Motor neuron (in vitro differentiated cells): Measurements from ENCODE around the gene HSPB7. TPM values are rescaled to one million over a fixed set of nuclear protein-coding genes. Genes with fewer than 3 reads are reported as not detected.
"Not testable (repeated sequence)": the region's sequence is repeated elsewhere in the genome, so short reads cannot be mapped to it uniquely, and the experiment has no call there.

ENCODE experiments used
- ATAC-seq, 8 experiments: fragments of 200-7000 bp; cut with Tn5 transposase; replicated peaks in 6 of 8; 2 replicates each; pipeline ENCODE4 v1.8.0; 2021; ENCODE audit warnings: mild to moderate bottlenecking in 8 of 8, moderate library complexity in 8 of 8
- H3K27ac ChIP-seq, 2 donors: fragments of 250-450 bp; sonication (Bioruptor Pico); 2 replicates each; pipeline ENCODE4 v1.9.0; 2021; ENCODE audit warnings: antibody characterized with exemption in 2 of 2, mild to moderate bottlenecking in 2 of 2, moderate library complexity in 1 of 2
- H3K4me1 ChIP-seq, 2 donors: fragments of 250-450 bp; sonication (Bioruptor Pico); replicated peaks in 1 of 2; 2 replicates each; pipeline ENCODE4 v1.6.1; 2021; ENCODE audit warnings: antibody characterized with exemption in 2 of 2, mild to moderate bottlenecking in 2 of 2, moderate library complexity in 1 of 2
- H3K4me3 ChIP-seq, 5 donors: fragments of 250-450 bp; sonication (Bioruptor Pico); 2 replicates each; pipeline ENCODE4 v1.9.0; 2021; ENCODE audit warnings: antibody characterized with exemption in 5 of 5, mild to moderate bottlenecking in 5 of 5, moderate library complexity in 4 of 5
- WGBS, 10 experiments: fragments of 450-650 bp; shearing (Covaris generic); methylation state at CpG; one replicate each; pipeline ENCODE4 v1.0.0; 2022; 5-methylcytosine and 5-hydroxymethylcytosine counted together
- in situ Hi-C, 9 experiments: fragments of 400-800 bp; cut with MboI; loops; one replicate each; pipeline ENCODE4 v1.15.0; 2021; ENCODE audit warnings: low sequenced_read_pairs in 9 of 9, low pct_unique_long_range_greater_than_20kb in 2 of 9; ENCODE audit not compliant: unreplicated experiment in 9 of 9
- total RNA-seq, 8 experiments: library from RNA; unstranded; fragments of 300-600 nt; gene quantifications; 2 replicates each; pipeline versions ENCODE4 v1.2.3 to v1.2.4, GENCODE V29; 2022

The HSPB7 gene
- total RNA-seq, 8 experiments from 2014 or later, result 0.11 to 1.6 (median 0.47) TPM

- Histone ChIP-seq H3K4me1 (no peaks in the 10 kb centered on the region), H3K4me3 (no peak overlapping the region), H3K27ac (no peak overlapping the region)
- 79 to 87% (median 79%) methylated on average over 2 to 6 of the region's 7 CpGs; no CpG with 5 or more reads in 6 of the 10 experiments for WGBS, 10 experiments
- ATAC-seq, result no peak
- in situ Hi-C loops, result loop anchor here in 2 of 9 experiments (25.0 kb wide), 1 partner anchor 180 kb away; the partner anchor contains the start of gene UQCRHL (in 2 of the 2)
Observed at GRCh38 chr1:15992187-15992553, 25.7 kb downstream of the HSPB7 start.

DNA sequence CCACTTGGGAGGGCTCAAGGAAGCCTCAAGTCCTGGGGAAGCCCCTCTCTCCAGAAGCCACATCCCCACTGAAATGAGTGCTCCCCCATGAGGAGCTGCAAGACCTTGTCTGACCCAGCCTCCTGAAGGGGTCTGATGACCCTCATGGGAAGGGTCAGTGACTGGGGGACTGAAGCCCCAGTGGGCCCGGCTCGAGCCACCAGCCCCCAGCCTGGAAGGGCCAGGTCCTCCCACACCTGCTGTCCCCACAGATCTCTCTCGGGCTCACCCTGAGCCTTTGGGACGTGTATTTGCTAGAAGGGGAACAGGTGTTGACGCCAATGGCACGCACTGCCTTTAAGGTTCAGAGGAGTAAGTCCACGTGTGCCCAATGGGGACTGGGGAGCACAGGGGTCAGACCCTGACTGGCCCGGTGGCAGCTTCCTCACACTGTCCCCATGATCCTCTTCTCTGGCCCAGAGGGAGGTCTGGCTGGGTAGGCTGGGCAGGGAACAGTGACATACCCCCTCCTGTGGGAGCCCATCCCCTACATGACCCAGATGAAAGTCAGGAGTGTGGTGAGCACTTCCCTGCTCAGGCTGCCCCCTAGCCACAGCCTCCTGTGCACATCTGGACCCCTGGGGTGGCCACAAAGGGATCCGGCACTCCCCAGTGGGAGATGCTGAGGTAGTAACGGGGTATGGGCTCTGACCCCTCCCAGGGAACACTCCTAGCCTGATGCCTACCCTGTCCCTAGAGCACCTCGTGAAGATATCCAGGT is 26.2 kb downstream of the HSPB7 start:
- peak in 1 of 8 experiments; percentile 8 for ATAC-seq
- Histone ChIP-seq H3K27ac (no peak overlapping the region), H3K4me3 (no peak overlapping the region), H3K4me1 (no peaks in the 10 kb centered on the region)
- 83 to 100% (median 93%) methylated on average over 1 to 3 of the region's 11 CpGs; no CpG with 5 or more reads in 5 of the 10 experiments for WGBS, 10 experiments
- in situ Hi-C loops, result loop anchor here in 2 of 9 experiments (25.0 kb wide), 1 partner anchor 179 kb away; the partner anchor contains the start of gene UQCRHL (in 2 of the 2)

DNA sequence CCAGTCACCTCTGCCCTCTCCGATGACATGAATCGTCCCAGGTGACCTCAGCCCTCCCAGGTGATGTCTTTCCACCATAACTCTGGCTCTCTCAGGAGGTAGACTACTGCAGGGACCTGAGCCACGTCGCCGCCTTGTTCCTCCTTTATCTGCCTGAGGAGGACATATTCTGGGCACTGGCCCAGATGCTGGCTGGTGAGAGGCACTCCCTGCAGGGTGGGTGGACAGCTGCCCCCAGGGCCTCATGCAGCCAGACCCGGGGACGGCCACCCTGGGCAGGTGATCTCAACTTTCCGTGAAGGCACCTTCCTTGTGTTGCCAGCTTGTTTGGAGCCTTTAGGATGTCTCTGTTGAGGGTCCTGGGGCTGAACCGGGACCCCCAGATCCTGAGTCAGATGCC is 28.1 kb downstream of the HSPB7 start:
- 80 to 87% (median 84%) methylated on average over 1 to 8 of the region's 9 CpGs; no CpG with 5 or more reads in 4 of the 10 experiments for WGBS, 10 experiments
- no peak for ATAC-seq
- H3K27ac ChIP-seq, result no peak overlapping the region
- no peak overlapping the region for H3K4me3 ChIP-seq
- no peaks in the 10 kb centered on the region for H3K4me1 ChIP-seq
- in situ Hi-C loops, result loop anchor here in 2 of 9 experiments (25.0 kb wide), 1 partner anchor 177 kb away; the partner anchor contains the start of gene UQCRHL (in 2 of the 2)

GRCh38 chr1:15988856-15989736 is 28.7 kb downstream of the HSPB7 start:
- WGBS, 10 experiments, result 40 to 100% (median 70%) methylated on average over 1 to 7 of the region's 13 CpGs
- no peak for ATAC-seq
- H3K27ac ChIP-seq, result no peak overlapping the region

DNA sequence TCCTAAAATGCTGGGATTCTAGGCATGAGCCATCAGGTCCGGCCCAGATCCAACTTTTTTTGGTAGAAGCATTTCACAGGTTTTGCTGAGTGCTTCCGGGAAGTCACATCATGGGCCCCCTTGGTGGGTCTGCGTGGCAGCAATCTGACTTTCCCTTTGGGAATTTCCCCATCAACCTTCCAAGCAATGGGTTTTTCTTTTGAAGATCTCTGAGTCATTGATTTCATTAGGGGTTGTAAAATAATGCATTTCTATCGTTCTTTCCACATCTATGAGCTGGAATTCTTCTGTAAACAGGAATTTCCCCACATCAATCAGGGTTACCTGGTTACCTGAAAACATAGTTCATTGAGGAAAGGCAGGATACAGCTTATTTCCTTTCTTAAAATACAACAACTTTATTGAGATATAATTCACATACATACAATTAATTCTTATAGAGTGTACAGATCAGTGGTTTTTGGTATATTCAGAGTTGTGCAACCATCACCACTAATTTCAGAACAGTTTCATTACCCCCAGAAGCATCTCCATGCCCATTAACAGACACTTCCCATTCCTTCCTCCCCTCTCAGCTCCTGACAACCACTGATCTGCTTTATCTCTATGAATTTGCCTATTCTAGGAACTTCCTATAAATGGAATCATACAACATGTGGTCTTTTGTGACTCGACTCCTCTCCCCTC is 32.1 kb downstream of the HSPB7 start:
- WGBS, 10 experiments, result 43 to 83% (median 60%) methylated on average over 1 to 4 of the region's 5 CpGs; no CpG with 5 or more reads in 1 of the 10 experiments
- in situ Hi-C loops, result loop anchor here in 2 of 9 experiments (25.0 kb wide), 1 partner anchor 173 kb away; the partner anchor contains the start of gene UQCRHL (in 2 of the 2)
- ATAC-seq, result no peak
- Histone ChIP-seq H3K27ac (no peak overlapping the region), H3K4me3 (no peak overlapping the region), H3K4me1 (no peaks in the 10 kb centered on the region)

More at GRCh38 chr1:15988856-15989736, 28.7 kb downstream of the HSPB7 start:
- no peak overlapping the region for H3K4me3 ChIP-seq
- H3K4me1 ChIP-seq, result no peaks in the 10 kb centered on the region
- in situ Hi-C loops, result loop anchor here in 2 of 9 experiments (25.0 kb wide), 1 partner anchor 177 kb away; the partner anchor contains the start of gene UQCRHL (in 2 of the 2)

- Histone ChIP-seq H3K4me1 (no peaks in the 10 kb centered on the region), H3K4me3 (no peak overlapping the region), H3K27ac (no peak overlapping the region)
- ATAC-seq, result no peak
- in situ Hi-C loops, result loop anchor here in 2 of 9 experiments (25.0 kb wide), 1 partner anchor 171 kb away; the partner anchor contains the start of gene UQCRHL (in 2 of the 2)
- WGBS, 10 experiments, result 0 to 50% (median 16%) methylated on average over 1 of the region's 1 CpG; no CpG with 5 or more reads in 6 of the 10 experiments
Observed at GRCh38 chr1:15983275-15983674, 34.6 kb downstream of the HSPB7 start.

DNA sequence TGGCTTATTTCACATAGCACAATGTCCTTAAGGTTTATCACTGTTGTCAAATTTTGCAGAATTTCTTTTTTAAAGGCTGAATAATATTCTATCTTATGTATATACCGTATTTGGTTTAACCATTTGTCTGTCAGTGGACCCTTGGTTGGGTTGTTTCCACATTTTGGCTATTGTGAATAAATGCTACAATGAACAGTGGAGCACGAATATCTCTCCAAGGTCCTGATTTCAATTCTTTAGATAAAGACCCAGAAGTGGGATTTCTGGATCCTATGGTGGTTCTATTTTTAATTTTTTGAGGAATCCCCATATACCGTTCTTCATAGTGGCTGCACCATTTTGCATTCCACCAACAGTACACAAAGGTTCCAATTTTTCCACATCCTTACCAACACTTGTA is 36.2 kb downstream of the HSPB7 start:
- ATAC-seq, result no peak
- H3K4me1 ChIP-seq, result no peaks in the 10 kb centered on the region
- no peak overlapping the region for H3K4me3 ChIP-seq
- 33 to 94% (median 84%) methylated on average over 1 to 3 of the region's 3 CpGs for WGBS, 10 experiments
- in situ Hi-C loops, result loop anchor here in 2 of 9 experiments (25.0 kb wide), 1 partner anchor 169 kb away; the partner anchor contains the start of gene UQCRHL (in 2 of the 2)
- H3K27ac ChIP-seq, result no peak overlapping the region

DNA sequence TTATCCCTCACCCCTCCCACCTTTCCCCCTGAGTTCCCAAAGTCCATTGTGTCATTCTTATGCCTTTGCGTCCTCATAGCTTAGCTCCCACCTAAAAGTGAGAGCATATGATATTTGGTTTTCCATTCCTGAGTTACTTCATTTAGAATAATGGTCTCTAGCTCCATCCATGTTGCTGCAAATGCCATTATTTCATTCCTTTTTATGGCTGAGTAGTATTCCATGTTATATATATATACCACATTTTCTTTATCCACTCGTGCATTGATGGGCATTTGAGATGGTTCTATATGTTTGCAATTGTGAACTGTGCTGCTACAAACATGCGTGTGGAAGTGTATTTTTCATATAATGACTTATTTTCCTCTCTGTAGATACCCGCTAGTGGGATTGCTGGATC is 39.9 kb downstream of the HSPB7 start:
- not testable (repeated sequence) for H3K4me3 ChIP-seq, H3K4me1 ChIP-seq, ATAC-seq, H3K27ac ChIP-seq
- in situ Hi-C loops, result loop anchor here in 2 of 9 experiments (25.0 kb wide), 1 partner anchor 166 kb away; the partner anchor contains the start of gene UQCRHL (in 2 of the 2)
- 67 to 92% (median 81%) methylated on average over 2 to 4 of the region's 4 CpGs; no CpG with 5 or more reads in 1 of the 10 experiments for WGBS, 10 experiments

GRCh38 chr1:15975805-15976680 is 41.8 kb downstream of the HSPB7 start, which contains the start of gene ZBTB17:
Gene ZBTB17, minus strand, starts transcription at chr1:15976101. Its CDS starts 27,606 bp downstream, at chr1:15948495.
- H3K4me3 ChIP-seq, result peak within 1 kb of the TSS; percentile 83 to 99 (median 89)
- WGBS, 10 experiments, result 17 to 100% (median 37%) methylated on average over 2 to 17 of the region's 47 CpGs
- ATAC-seq, result peak; percentile 87 to 94 (median 92)
- peaks cover 6 to 8% of the 10 kb centered on the region in 2 donors for H3K4me1 ChIP-seq
- H3K27ac ChIP-seq, result peak within 1 kb of the TSS; percentile 91 to 98
- in situ Hi-C loops, result loop anchor here in 2 of 9 experiments (25.0 kb wide), 1 partner anchor 164 kb away; the partner anchor contains the start of gene UQCRHL (in 2 of the 2)

GRCh38 chr1:15975358-15975804 is 42.5 kb downstream of the HSPB7 start:
- ATAC-seq, result peak; percentile 86 to 91 (median 89)
- in situ Hi-C loops, result loop anchor here in 2 of 9 experiments (25.0 kb wide), 1 partner anchor 163 kb away; the partner anchor contains the start of gene UQCRHL (in 2 of the 2)
- Histone ChIP-seq H3K27ac (peak overlapping the region; percentile 91 to 98), H3K4me1 (peaks cover 6 to 8% of the 10 kb centered on the region in 2 donors), H3K4me3 (peak overlapping the region; percentile 83 to 99 (median 89))
- 0 to 4% (median 0%) methylated on average over 2 to 9 of the region's 47 CpGs; no CpG with 5 or more reads in 5 of the 10 experiments for WGBS, 10 experiments

GRCh38 chr1:15974855-15975254 is 43.0 kb downstream of the HSPB7 start:
- 0 to 55% (median 39%) methylated on average over 1 to 9 of the region's 9 CpGs; no CpG with 5 or more reads in 4 of the 10 experiments for WGBS, 10 experiments
- Histone ChIP-seq H3K27ac (peak overlapping the region in 1 of 2 donors; percentile 98), H3K4me1 (peaks cover 6 to 8% of the 10 kb centered on the region in 2 donors), H3K4me3 (peak overlapping the region; percentile 83 to 99 (median 89))
- no peak for ATAC-seq
- in situ Hi-C loops, result loop anchor here in 3 of 9 experiments (25.0 kb wide), 1 partner anchor 163 kb away; the partner anchor contains the start of gene UQCRHL (in 3 of the 3)
